Activated T-helper 1 cell treated with anti-CD3 and anti-CD28 coated beads, Interleukin-12 subunit alpha, Interleukin-12 subunit beta, Interleukin-2, Interleukin-4 antibody, amounts not matched to agents 30 ng/mL and 10 ng/mL and 1 ng/mL, durations not matched to agents 14 hours and 24 hours and 36 hours (primary cell): ENCODE data around the gene MS4A12. TPM values are rescaled to one million over a fixed set of nuclear protein-coding genes. Genes with fewer than 3 reads are reported as not detected.
"Not testable (repeated sequence)": the region's sequence is repeated elsewhere in the genome, so short reads cannot be mapped to it uniquely, and the experiment has no call there.

Source experiments
- DNase-seq: peaks from one replicate; pipeline ENCODE4 v3.0.0; 2021; ENCODE audit warnings: low spot score
- H3K27ac Mint-ChIP-seq: one replicate; pipeline ENCODE4 v1.8.0; 2021; ENCODE audit warnings: mild to moderate bottlenecking, mixed read lengths
- H3K27me3 Mint-ChIP-seq: one replicate; pipeline ENCODE4 v1.8.0; 2022; ENCODE audit warnings: mild to moderate bottlenecking, moderate library complexity, mixed read lengths; ENCODE audit not compliant: insufficient read depth
- H3K36me3 Mint-ChIP-seq: one replicate; pipeline ENCODE4 v1.8.0; 2021; ENCODE audit warnings: low read depth, mixed read lengths
- H3K4me1 Mint-ChIP-seq: one replicate; pipeline ENCODE4 v1.8.0; 2021; ENCODE audit warnings: low read depth, mixed read lengths
- H3K4me3 Mint-ChIP-seq: one replicate; pipeline ENCODE4 v1.8.0; 2021; ENCODE audit warnings: mild to moderate bottlenecking, moderate library complexity, mixed read lengths
- H3K9me3 Mint-ChIP-seq: one replicate; pipeline ENCODE4 v1.8.0; 2021; ENCODE audit warnings: mixed read lengths
- intact Hi-C: fragments of 100-400 bp; cut with micrococcal nuclease; formaldehyde crosslinking; loops from one replicate; pipeline ENCODE4 v1.15.1; 2024
- total RNA-seq: library from RNA; stranded (reverse); gene quantifications from 2 replicates; pipeline ENCODE4 v1.2.3, GENCODE V29; 2022

MS4A12 gene
- total RNA-seq, 1 donor from 2014 or later = not detected

GRCh38 chr11:60528465-60528864, 35.9 kb downstream of the MS4A12 start:
- no peak for DNase-seq
- H3K27me3 Mint-ChIP-seq = no peaks in the 10 kb centered on the region
- H3K4me1 Mint-ChIP-seq = no peaks in the 10 kb centered on the region
- intact Hi-C loops = no loop called here
- H3K4me3 Mint-ChIP-seq = no peak overlapping the region
- H3K36me3 Mint-ChIP-seq = no peaks in the 10 kb centered on the region
- H3K9me3 Mint-ChIP-seq = no peaks in the 10 kb centered on the region
- H3K27ac Mint-ChIP-seq = no peak overlapping the region

GRCh38 chr11:60528934-60529333, 36.4 kb downstream of the MS4A12 start:
- Mint-ChIP-seq H3K4me1 (no peaks in the 10 kb centered on the region), H3K9me3 (no peaks in the 10 kb centered on the region), H3K27ac (no peak overlapping the region), H3K4me3 (no peak overlapping the region), H3K36me3 (no peaks in the 10 kb centered on the region), H3K27me3 (no peaks in the 10 kb centered on the region)
- no peak for DNase-seq
- intact Hi-C loops = no loop called here

- intact Hi-C loops = no loop called here
- no peak overlapping the region for H3K4me3 Mint-ChIP-seq
These were observed 38.0 kb downstream of the MS4A12 start for GRCh38 chr11:60530454-60531100.

GRCh38 chr11:60532383-60532782, 39.8 kb downstream of the MS4A12 start:
- H3K4me1 Mint-ChIP-seq, H3K4me3 Mint-ChIP-seq, DNase-seq, H3K27me3 Mint-ChIP-seq, H3K27ac Mint-ChIP-seq, H3K36me3 Mint-ChIP-seq, intact Hi-C loops, H3K9me3 Mint-ChIP-seq: not testable (repeated sequence)

More at GRCh38 chr11:60530454-60531100, 38.0 kb downstream of the MS4A12 start:
- no peaks in the 10 kb centered on the region for H3K9me3 Mint-ChIP-seq
- no peaks in the 10 kb centered on the region for H3K27me3 Mint-ChIP-seq
- H3K27ac Mint-ChIP-seq = no peak overlapping the region
- DNase-seq = no peak
- H3K4me1 Mint-ChIP-seq = no peaks in the 10 kb centered on the region
- H3K36me3 Mint-ChIP-seq = no peaks in the 10 kb centered on the region

GRCh38 chr11:60538627-60539026, 46.0 kb downstream of the MS4A12 start:
- intact Hi-C loops, H3K9me3 Mint-ChIP-seq, H3K27ac Mint-ChIP-seq, H3K4me3 Mint-ChIP-seq, H3K4me1 Mint-ChIP-seq, H3K27me3 Mint-ChIP-seq, H3K36me3 Mint-ChIP-seq, DNase-seq: not testable (repeated sequence)

GRCh38 chr11:60544077-60544476, 51.5 kb downstream of the MS4A12 start:
- Mint-ChIP-seq H3K27me3 (peaks cover 4% of the 10 kb centered on the region), H3K4me1 (no peaks in the 10 kb centered on the region), H3K36me3 (no peaks in the 10 kb centered on the region), H3K4me3 (no peak overlapping the region), H3K9me3 (no peaks in the 10 kb centered on the region), H3K27ac (no peak overlapping the region)
- no peak for DNase-seq
- intact Hi-C loops = no loop called here

Other genes starting within 250 kb of the MS4A12 start
- gene MS4A4E, start 249.6 kb upstream of the MS4A12 start, total RNA-seq = not detected in 2 replicates
- gene MS4A4A, start 212.1 kb upstream of the MS4A12 start, total RNA-seq = not detected in 2 replicates
- not detected in 2 replicates for gene MS4A6E, start 165.5 kb upstream of the MS4A12 start, total RNA-seq
- not detected in 2 replicates for gene MS4A7, start 114.2 kb upstream of the MS4A12 start, total RNA-seq
- gene MS4A14, start 96.3 kb upstream of the MS4A12 start, total RNA-seq = not detected in 2 replicates
- not detected in 2 replicates for gene MS4A5, start 63.2 kb upstream of the MS4A12 start, total RNA-seq
- gene MS4A1, start 36.9 kb upstream of the MS4A12 start, total RNA-seq = not detected in 2 replicates
- not detected in 2 replicates for gene MS4A13, start 22.6 kb downstream of the MS4A12 start, total RNA-seq
- not detected in 2 replicates for gene MS4A8, start 206.8 kb downstream of the MS4A12 start, total RNA-seq
- not detected in 2 replicates for gene MS4A18, start 231.9 kb downstream of the MS4A12 start, total RNA-seq